ENCODE data around the gene TOMM5. TPM values are rescaled to one million over a fixed set of nuclear protein-coding genes. Genes with fewer than 3 reads are reported as not detected.

TOMM5 gene
- total RNA-seq, 2 experiments from 2014 or later = 81.0 to 88.7 TPM

DNA sequence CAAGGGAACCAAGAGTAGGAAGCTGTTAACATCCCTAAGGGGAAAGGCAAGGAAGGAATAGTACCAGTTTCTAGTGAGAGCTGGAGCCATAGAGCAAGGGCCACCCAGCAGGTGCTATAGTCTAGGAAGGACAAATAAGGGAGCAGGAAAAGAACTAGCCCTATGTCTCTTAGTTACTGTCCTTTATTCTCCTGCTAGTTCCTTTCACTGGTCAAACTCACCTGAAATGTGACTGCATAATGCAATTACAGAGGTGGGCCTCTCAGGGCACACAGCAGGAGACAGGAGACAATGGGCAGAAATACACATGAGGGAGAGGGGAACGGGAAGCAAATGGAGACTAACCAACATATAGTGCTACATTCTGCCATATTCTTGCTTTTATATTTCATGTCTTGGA, 31.7 kb upstream of the TOMM5 start:
- Mint-ChIP-seq H3K27ac (no peak overlapping the region), H3K4me3 (no peak overlapping the region)
- CTCF ChIA-PET = interaction anchor here (0.8 to 0.9 kb wide), 2 partner anchors 18 to 26 kb away, joined by 3 read pairs; no protein-coding TSS in a partner anchor

DNA sequence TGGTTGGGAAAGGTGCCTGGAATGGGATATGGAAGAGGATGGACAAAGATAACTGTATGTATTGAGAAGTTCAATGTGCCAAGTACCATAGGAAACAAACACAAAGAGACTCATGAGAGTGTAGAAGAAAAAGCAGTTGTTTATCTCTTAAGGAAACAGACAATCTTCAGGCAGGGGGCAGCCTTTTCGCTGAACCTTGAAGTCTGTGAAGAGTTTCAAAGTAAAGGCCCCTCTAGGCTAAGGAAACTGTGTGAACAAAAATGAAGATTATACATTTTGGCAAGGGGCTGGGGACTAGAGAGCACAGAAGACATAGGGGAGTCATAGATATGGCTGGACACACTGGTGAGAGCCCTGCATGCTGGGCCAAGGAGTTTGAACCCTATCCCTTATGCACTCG, 30.9 kb upstream of the TOMM5 start:
- no peak overlapping the region for H3K4me3 Mint-ChIP-seq
- no peaks in the 10 kb centered on the region for H3K9me3 Mint-ChIP-seq
- ChIA-PET POLR2A (no interaction called here), CTCF (no interaction called here)
- H3K4me1 Mint-ChIP-seq = no peaks in the 10 kb centered on the region
- no peak overlapping the region for H3K27ac Mint-ChIP-seq
- no peaks in the 10 kb centered on the region for H3K36me3 Mint-ChIP-seq (ENCODE audit: low read depth)
- peaks cover 7% of the 10 kb centered on the region for H3K27me3 Mint-ChIP-seq
- no peak for DNase-seq

More for the DNA sequence above, 31.7 kb upstream of the TOMM5 start:
- Mint-ChIP-seq H3K9me3 (no peaks in the 10 kb centered on the region), H3K4me1 (no peaks in the 10 kb centered on the region), H3K36me3 (ENCODE audit: low read depth) (no peaks in the 10 kb centered on the region), H3K27me3 (peaks cover 7% of the 10 kb centered on the region)
- POLR2A ChIA-PET = no interaction called here
- DNase-seq = no peak

DNA sequence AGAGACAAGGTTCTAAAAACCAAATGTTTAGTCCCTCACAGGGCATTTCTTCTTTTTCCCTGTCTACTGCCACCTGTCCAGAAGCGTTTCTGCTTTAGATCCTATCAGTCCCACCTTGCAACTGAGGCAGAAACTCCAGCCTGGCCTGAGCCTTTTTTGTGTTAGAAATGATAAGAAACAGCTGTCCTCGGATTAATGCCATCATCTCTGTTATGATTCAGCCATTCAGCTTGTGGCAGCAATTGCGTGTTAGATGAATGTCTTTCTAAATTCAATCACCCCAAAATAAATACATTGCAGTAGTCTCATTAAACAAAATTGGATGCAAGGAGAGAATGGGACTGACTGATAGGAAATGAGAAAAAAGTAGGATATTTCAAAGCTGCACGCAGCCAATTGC, 30.1 kb upstream of the TOMM5 start:
- Mint-ChIP-seq H3K4me3 (no peak overlapping the region), H3K9me3 (no peaks in the 10 kb centered on the region), H3K4me1 (no peaks in the 10 kb centered on the region), H3K27me3 (peaks cover 5% of the 10 kb centered on the region), H3K27ac (no peak overlapping the region), H3K36me3 (ENCODE audit: low read depth) (no peaks in the 10 kb centered on the region)
- no peak for DNase-seq
- CTCF ChIA-PET = no interaction called here
- POLR2A ChIA-PET = no interaction called here

DNA sequence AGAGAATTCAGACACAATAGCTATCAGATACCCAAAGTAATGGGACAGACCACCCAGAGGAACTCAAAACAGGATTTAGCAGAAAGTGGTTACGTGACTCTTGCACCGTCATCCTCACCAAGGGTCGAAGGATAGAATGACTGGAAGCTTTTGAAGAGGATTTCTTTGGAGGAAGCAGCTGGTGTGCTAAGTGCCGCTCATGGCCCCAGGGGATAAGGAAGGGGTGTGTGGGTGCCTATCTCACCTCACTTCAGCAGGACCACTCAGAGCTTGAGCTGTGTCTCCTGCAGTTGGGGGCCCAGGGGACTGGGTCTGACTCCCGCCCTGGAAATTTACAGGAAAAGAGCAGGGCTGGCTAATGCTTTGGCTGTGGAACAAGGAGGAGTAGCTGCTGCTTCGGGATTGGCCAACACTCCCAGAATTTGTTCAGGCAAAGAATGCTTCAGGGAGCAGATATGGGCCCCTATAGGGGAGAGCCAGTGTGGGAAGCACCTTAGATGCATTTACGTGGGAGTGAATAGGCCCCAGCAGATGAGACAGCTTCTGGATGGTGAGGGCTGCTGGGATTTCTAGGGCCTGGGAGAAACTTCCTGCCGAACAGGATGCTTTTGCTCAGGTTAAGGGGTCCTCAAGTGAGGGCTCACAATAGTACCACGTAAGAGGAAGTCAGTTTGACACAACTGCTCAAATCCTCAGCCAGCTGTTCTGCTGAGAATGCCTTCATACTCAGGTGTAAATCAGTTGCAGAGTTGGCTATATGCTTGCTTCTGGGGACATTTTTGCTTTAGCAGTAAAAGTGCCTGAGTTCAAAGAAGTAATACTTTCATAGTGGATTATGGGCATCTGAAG, 29.1 kb upstream of the TOMM5 start:
- ChIA-PET POLR2A (no interaction called here), CTCF (no interaction called here)
- Mint-ChIP-seq H3K36me3 (ENCODE audit: low read depth) (no peaks in the 10 kb centered on the region), H3K9me3 (no peaks in the 10 kb centered on the region), H3K4me3 (no peak overlapping the region), H3K4me1 (no peaks in the 10 kb centered on the region), H3K27ac (no peak overlapping the region), H3K27me3 (peaks cover 1% of the 10 kb centered on the region)
- DNase-seq = no peak

DNA sequence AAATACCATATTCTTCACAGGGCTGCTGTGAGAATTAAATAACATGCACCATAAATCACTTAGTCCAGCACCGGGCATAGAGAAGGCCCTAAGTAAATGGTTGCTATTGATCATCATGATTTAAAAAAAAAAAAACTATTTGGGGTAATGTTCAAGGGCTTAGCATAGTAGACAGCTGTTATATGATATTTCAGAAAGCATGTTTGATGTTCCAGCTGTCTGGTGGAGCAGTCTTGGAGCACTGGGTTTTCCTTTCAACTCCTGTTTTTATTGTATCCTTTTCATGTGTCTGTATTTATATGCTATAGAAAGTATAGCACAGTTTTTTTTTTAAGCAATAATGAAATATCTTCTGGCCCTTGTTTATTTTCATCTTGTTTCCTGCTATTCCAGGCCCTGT, 28.0 kb upstream of the TOMM5 start:
- CTCF ChIA-PET = interaction anchor here (0.7 kb wide), 1 partner anchor 57 kb away, joined by 3 read pairs; no protein-coding TSS in a partner anchor

DNA sequence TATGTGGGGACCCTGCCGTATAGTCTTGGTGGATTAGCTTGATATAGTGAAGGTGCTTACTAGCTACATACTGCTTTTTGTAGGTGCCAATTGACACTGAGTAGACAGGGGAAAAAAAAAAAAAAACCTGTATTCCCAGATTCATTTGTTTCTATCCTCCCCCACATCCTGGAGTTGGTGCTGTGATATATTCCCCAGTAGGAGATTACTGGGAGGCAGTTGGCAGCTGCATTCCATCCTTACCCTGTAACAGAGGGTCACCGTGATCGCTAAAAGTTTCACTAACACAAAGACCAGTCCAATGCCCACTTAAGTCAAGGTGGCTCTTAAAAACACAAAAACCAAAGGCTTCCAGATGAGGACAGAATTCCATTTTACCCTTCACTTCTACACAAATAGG, 27.4 kb upstream of the TOMM5 start:
- H3K27me3 Mint-ChIP-seq = peaks cover 1% of the 10 kb centered on the region
- POLR2A ChIA-PET = no interaction called here
- CTCF ChIA-PET = interaction anchor here (0.6 kb wide), 2 partner anchors 320 to 351 kb away, joined by 3 to 4 read pairs; no protein-coding TSS in a partner anchor
- H3K9me3 Mint-ChIP-seq = no peaks in the 10 kb centered on the region
- no peak overlapping the region for H3K27ac Mint-ChIP-seq
- H3K36me3 Mint-ChIP-seq (ENCODE audit: low read depth) = no peaks in the 10 kb centered on the region
- no peaks in the 10 kb centered on the region for H3K4me1 Mint-ChIP-seq
- DNase-seq = no peak
- H3K4me3 Mint-ChIP-seq = no peak overlapping the region

More for the DNA sequence above, 28.0 kb upstream of the TOMM5 start:
- DNase-seq = no peak
- Mint-ChIP-seq H3K9me3 (no peaks in the 10 kb centered on the region), H3K27ac (no peak overlapping the region), H3K36me3 (ENCODE audit: low read depth) (no peaks in the 10 kb centered on the region), H3K27me3 (peaks cover 1% of the 10 kb centered on the region), H3K4me1 (no peaks in the 10 kb centered on the region), H3K4me3 (no peak overlapping the region)
- POLR2A ChIA-PET = no interaction called here

DNA sequence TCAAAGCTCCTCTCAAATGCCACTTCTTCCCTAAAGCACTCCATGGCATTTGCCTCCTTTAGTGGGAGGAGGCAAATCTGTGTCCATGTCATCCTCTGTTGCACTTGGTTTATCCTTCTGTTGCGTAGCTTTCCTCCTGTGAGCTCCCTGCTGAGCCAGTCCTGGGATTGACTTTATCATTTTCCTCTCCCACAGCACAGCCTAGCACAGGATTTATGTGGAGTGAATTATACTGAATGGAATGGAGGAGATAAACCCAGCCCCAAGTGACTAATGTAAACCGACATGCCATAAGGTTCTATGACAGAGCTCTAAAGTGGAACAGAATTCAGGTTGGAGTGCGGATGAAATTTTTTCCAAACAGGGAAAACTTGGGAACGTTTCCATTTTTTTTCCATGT, 26.4 kb upstream of the TOMM5 start:
- H3K9me3 Mint-ChIP-seq = no peaks in the 10 kb centered on the region
- DNase-seq = no peak
- H3K4me3 Mint-ChIP-seq = no peak overlapping the region
- peaks cover 3% of the 10 kb centered on the region for H3K27me3 Mint-ChIP-seq
- CTCF ChIA-PET = interaction anchor here (0.5 kb wide), 1 partner anchor 216 kb away, joined by 3 read pairs; no protein-coding TSS in a partner anchor
- POLR2A ChIA-PET = no interaction called here
- no peaks in the 10 kb centered on the region for H3K36me3 Mint-ChIP-seq (ENCODE audit: low read depth)
- H3K4me1 Mint-ChIP-seq = no peaks in the 10 kb centered on the region
- H3K27ac Mint-ChIP-seq = no peak overlapping the region

DNA sequence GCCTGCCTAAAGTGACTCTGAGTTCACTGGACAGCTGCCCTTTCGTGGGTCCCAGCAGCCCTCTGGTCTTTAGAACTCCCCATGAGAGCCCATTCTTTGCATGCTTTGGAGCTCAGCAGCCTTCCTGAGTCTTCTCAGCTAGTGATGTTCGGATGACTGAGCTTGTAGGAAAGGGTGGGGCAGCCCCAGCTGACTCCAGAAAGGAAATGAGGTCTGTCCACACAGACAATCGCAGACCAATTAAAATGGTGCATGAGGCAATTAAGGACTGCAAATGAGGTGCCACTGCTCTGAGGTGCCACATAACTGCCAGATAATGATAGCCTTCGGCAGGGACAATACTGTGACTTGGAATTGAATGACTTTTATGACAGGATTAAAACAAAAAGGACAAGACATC, 25.4 kb upstream of the TOMM5 start:
- H3K36me3 Mint-ChIP-seq (ENCODE audit: low read depth) = no peaks in the 10 kb centered on the region
- no peak overlapping the region for H3K4me3 Mint-ChIP-seq
- ChIA-PET POLR2A (no interaction called here), CTCF (no interaction called here)
- no peak overlapping the region for H3K27ac Mint-ChIP-seq
- DNase-seq = no peak
- H3K27me3 Mint-ChIP-seq = peaks cover 3% of the 10 kb centered on the region
- H3K4me1 Mint-ChIP-seq = no peaks in the 10 kb centered on the region
- no peaks in the 10 kb centered on the region for H3K9me3 Mint-ChIP-seq

DNA sequence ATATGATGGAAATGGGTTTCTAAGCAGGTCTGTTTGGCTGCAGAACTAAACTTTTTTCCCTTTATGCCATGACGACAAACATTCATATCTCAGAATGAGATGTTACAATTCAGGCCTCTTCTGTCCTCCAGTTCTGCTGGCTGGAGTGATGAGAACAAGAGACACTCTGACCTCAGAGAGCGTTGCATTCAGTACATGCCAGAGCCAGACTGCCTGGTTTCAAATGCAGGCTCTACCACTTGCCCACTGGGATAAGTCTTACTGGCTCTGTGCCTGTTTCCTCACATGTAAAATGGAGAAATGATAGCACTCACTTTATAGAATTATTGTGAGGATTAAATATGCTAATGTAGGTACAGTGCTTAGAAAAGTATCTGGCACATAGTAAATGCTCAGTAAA, 24.8 kb upstream of the TOMM5 start:
- DNase-seq = no peak
- POLR2A ChIA-PET = no interaction called here

DNA sequence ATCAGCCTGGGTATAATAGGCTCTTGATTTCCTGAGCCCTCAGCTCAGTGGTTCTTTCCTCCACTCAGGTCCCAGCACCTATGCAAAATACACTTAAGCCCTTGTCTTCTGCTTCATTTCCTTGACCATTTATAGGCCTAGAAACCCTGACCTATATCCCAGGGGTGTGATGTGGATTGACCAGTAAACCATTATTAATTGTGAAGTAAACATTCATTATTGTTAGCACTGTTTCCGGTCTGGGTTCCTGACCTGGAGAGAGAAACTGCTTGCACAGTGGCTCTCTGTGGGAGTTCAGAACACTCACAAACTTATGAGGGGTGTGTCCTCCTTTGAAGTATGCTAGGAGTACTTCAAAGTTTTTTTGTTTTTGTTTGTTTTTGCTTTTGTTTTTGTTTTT, 19.6 kb upstream of the TOMM5 start:
- ChIA-PET POLR2A (no interaction called here), CTCF (no interaction called here)
- Mint-ChIP-seq H3K36me3 (ENCODE audit: low read depth) (no peaks in the 10 kb centered on the region), H3K9me3 (no peaks in the 10 kb centered on the region), H3K27ac (no peak overlapping the region), H3K4me3 (no peak overlapping the region), H3K4me1 (no peaks in the 10 kb centered on the region), H3K27me3 (peaks cover 19% of the 10 kb centered on the region)
- no peak for DNase-seq

More for the DNA sequence above, 24.8 kb upstream of the TOMM5 start:
- Mint-ChIP-seq H3K9me3 (no peaks in the 10 kb centered on the region), H3K4me1 (no peaks in the 10 kb centered on the region), H3K27me3 (peaks cover 3% of the 10 kb centered on the region), H3K36me3 (ENCODE audit: low read depth) (no peaks in the 10 kb centered on the region), H3K4me3 (no peak overlapping the region), H3K27ac (no peak overlapping the region)
- CTCF ChIA-PET = no interaction called here

DNA sequence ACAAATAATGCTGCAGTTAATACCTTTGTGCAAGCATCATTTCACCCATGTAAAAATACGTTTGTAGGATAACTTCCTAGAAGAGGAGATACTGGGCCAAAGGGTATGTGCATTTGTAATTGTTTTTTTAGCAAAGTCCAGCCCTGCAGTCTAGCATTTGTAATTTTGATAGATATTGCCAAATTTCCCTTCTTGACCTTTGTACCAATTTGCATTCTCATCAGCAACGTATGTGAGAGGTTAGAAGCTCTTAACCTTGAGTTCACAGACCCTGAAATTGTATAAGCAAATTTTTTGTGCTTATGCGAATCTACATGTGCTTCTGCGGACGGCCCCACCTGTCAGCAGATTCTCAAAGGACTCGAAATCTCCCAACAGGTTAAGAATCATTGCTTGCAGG, 18.6 kb upstream of the TOMM5 start:
- Mint-ChIP-seq H3K27me3 (peaks cover 25% of the 10 kb centered on the region), H3K36me3 (ENCODE audit: low read depth) (no peaks in the 10 kb centered on the region), H3K27ac (no peak overlapping the region), H3K4me1 (no peaks in the 10 kb centered on the region), H3K9me3 (no peaks in the 10 kb centered on the region), H3K4me3 (no peak overlapping the region)
- ChIA-PET CTCF (no interaction called here), POLR2A (no interaction called here)
- no peak for DNase-seq

DNA sequence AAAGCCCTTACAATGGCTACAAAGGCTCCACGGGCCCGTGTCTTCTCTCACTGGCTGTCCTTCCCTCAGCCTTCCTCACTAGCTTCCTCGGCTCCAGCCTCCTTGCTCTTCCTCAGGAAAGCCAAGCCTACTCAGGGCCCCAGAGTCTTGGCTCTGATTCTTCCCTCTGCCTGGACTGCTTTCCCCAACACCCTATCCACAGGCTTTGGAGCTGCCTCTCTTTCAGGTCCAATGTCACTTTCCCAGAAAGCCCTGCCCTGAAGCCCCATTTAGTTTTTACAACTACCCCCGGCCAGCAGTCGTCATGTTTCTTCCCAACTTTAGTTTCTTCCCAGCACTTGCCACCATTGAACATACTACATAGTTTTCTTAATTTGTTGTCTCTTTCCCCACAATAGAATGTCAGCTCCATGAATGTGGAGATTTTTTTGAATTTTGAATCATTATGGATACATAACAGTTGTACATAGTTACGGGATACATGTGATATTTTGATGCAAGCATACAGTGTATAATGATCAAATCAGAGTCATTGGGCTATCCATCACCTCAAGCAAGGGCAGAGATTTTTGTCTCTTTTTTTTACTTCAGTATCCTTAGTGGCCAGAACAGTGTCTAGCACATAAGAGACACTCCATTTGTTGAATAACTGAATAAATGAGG, 17.5 kb upstream of the TOMM5 start:
- ChIA-PET POLR2A (no interaction called here), CTCF (interaction anchor here (0.6 kb wide), 1 partner anchor 40 kb away, joined by 4 read pairs; no protein-coding TSS in a partner anchor)
- Mint-ChIP-seq H3K4me1 (no peaks in the 10 kb centered on the region), H3K27me3 (peaks cover 27% of the 10 kb centered on the region), H3K9me3 (no peaks in the 10 kb centered on the region), H3K27ac (no peak overlapping the region), H3K36me3 (ENCODE audit: low read depth) (no peaks in the 10 kb centered on the region), H3K4me3 (no peak overlapping the region)
- no peak for DNase-seq

DNA sequence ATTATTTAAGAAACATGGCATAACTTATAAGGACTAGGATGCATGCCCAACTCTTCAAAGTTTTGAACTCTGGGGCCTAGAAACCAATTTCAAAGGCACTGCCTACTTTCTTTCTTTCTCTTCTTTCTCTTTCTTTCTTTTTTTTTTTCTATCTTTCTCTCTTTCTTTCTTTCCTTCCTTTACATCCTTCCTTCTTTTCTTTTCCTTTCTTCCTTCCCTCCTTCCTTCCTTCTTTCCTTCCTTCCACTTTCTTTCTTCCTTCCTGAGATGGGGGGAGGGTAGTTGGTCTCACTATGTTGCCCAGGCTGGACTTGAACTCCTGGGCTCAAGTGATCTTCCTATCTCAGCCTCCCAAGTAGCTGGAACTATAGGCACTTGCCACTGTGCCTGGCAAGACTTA, 15.9 kb upstream of the TOMM5 start:
- Mint-ChIP-seq H3K4me1 (no peaks in the 10 kb centered on the region), H3K27me3 (peaks cover 30% of the 10 kb centered on the region), H3K9me3 (no peaks in the 10 kb centered on the region), H3K36me3 (ENCODE audit: low read depth) (no peaks in the 10 kb centered on the region), H3K27ac (no peak overlapping the region), H3K4me3 (no peak overlapping the region)
- ChIA-PET POLR2A (no interaction called here), CTCF (no interaction called here)
- no peak for DNase-seq

Measured in activated CD4-positive, alpha-beta T cell treated with anti-CD3 and anti-CD28 coated beads, Interleukin-2, amount 10 ng/mL, durations not matched to agents 7 days and 5 days (primary cell).